NCI-H510A treated with DMSO at 0.1 percent for 48 hours (cell line): ENCODE data around the gene GADD45A.
A peak's percentile ranks its signal among the peaks of the same experiment; 100 is the strongest.

Experiments used
- DNase-seq: peaks from one replicate; lab custom pipeline; 2025; lab: John Stamatoyannopoulos, UW

Gene GADD45A

GRCh38 chr1:67689267-67690017, 4.4 kb downstream of the GADD45A start:
- no peak for DNase-seq

GRCh38 chr1:67690018-67690363, 5.0 kb downstream of the GADD45A start:
- no peak for DNase-seq

DNA sequence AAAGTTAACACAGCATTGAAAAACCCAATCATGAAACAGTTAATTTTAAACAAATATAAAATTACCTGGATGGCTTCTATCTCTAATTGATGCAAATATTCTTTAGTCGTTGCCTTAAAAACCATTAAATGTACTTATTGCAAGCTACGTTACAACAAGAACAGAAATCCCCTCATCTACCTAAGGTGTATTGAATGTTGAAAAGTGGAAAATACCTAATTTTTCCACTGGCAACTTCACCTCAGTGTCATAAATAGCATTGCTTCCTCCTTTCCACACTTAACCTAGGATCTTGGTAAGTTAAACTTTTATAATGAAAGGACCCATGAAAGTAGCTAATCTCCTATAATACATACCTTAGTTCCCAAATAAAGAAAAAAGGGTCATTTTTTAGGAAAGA, 5.4 kb downstream of the GADD45A start:
- DNase-seq = no peak

DNA sequence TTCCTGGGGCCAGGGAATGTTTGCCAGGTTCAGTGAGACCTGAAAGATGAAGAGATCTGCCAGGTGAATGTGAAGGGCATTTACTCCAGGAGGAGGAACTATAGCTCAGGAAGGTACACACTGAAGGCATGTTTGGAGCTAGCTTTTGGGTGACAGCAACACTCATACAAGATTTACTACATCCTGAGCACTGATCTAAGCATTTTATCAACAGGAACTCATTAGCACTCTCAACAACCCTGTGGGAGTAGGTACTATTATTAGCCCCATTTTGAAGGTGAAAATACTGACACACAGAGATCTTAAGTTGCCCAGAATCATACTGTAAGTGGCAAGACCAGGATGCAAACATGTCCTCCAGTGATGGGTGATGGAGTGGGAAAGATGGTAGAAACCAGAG, 6.7 kb downstream of the GADD45A start:
- peak; percentile 55 for DNase-seq

DNA sequence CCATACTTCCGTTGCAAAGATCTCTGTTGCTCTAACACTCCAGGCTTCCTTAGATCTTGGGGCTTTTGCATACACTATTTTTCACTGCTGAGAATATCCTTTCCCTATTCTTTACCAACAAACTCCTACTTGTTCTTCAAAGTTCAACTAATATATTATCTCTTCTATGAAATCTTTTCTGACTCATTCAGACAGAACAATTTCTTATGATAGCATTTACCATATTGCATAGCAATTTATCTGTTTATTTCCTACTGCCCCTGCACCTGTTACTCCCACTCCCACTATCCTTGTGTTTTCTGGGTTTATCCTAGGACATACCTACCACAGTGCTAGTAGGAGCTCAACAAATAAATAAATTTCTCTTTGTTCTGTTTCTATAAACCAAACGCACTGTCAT, 11.0 kb downstream of the GADD45A start:
- no peak for DNase-seq

DNA sequence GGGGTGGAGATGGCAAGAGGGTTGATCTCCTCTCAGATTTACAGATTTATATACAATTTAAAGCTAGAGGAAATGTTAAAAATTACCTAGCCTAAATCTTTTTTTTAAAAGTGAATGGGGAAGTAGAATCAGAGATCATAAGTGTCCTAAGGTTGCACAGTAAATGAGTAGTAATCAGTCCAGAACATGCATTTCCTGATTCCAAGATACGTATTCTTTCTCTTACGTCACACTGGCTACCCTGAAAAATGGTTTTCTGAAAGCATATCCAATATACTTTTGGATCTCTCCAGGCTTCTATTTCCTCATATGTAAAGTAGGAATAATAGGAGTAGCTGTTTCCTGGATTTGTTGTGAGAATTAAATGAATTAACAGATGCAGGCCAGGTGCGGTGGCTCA, 11.7 kb downstream of the GADD45A start:
- DNase-seq = no peak

DNA sequence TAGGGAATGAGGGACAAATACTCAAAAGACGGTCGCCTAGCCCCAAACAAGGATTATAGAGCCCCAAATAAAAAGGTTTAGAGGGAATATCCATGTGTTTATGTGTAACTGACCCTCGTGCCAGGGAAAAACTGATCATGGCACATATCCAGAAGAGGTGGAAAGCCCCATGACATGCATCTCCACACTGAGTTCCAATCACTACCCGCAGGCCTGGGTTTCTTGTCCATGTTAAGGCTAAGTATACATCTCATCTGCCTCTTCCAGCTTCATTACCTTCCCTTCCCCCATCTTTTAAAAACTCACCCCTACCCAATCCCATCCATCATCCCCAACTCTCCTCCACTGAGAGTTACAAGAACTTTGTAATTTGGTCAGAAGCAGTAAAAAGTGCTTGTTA, 15.2 kb downstream of the GADD45A start:
- DNase-seq = no peak

GRCh38 chr1:67700692-67701410, 15.8 kb downstream of the GADD45A start:
- peak; percentile 29 for DNase-seq

DNA sequence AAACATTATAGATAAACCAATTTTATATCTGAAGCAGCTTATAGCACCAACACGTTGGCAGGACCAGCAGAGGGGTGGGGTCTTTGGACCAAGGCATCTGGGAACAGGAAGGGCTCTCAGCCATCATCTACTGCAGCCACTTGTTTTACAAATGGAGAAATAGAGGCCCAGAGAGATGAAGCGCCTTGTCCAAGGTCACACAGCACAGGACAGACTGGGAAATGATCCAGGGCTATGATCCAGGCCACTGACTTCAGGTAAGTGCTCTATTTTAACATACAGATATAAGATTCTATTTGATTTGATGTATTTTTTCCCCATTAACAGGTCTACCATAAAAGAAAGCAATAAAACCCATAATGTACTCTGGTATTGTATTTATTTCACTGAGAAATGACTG, 16.9 kb downstream of the GADD45A start:
- DNase-seq = no peak

- DNase-seq = no peak
Measured at GRCh38 chr1:67704351-67704750, 19.4 kb downstream of the GADD45A start.

DNA sequence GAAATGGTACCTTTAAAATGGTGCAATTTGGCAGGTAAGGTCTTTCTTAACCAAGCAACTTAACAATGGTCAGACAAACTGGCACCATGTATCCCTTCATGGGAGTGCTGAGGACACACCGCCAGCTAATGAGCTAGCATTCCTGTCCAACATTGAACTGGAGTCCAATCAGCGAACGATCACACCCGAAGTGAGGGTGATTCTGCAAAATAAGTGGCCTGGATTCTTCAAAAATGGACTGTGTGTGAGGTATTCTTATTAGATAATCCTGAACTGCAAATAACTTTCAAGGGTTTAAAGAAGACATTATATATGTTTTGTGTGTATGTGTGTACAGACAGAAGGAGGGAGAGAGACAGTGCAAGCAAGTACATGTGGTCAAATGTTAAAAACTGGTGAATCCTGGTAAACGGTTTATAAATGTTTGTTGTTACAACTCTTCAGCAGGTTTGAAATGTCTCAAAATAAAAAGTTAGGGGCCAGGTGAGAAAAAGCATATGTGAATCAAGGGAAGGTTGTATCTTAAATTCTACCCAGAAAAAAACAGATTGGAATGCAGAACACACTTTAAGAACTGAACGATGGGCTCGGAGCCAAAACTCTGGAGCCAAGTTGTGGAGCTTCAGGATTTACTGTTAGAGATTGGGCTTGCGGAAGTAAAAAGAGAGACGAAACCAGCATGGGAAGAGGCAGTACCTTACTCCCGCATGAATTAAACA, 20.9 kb downstream of the GADD45A start:
- no peak for DNase-seq

GRCh38 chr1:67708606-67709005, 23.6 kb downstream of the GADD45A start:
- peak; percentile 31 for DNase-seq

GRCh38 chr1:67710417-67710816, 25.4 kb downstream of the GADD45A start:
- DNase-seq = no peak

GRCh38 chr1:67711158-67711854, 26.3 kb downstream of the GADD45A start:
- DNase-seq = no peak

DNA sequence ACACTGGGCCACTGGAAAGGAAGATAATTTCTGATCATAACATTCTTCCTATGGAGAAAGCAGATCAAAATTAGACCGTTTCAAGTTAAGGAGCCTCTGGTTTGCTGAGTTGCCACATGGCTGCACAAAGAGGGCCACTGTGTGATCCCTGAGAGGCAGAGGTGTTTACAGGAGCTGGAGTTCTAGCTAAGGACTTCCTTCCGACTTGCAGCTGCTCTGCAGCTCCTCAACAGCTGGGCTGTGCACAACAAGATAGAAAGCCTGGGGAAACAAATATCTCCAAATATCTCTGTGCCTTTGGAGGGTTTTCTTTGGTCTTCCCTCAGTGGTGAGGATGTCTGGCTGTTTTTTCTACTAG, 26.8 kb downstream of the GADD45A start:
- peak; percentile 78 for DNase-seq

DNA sequence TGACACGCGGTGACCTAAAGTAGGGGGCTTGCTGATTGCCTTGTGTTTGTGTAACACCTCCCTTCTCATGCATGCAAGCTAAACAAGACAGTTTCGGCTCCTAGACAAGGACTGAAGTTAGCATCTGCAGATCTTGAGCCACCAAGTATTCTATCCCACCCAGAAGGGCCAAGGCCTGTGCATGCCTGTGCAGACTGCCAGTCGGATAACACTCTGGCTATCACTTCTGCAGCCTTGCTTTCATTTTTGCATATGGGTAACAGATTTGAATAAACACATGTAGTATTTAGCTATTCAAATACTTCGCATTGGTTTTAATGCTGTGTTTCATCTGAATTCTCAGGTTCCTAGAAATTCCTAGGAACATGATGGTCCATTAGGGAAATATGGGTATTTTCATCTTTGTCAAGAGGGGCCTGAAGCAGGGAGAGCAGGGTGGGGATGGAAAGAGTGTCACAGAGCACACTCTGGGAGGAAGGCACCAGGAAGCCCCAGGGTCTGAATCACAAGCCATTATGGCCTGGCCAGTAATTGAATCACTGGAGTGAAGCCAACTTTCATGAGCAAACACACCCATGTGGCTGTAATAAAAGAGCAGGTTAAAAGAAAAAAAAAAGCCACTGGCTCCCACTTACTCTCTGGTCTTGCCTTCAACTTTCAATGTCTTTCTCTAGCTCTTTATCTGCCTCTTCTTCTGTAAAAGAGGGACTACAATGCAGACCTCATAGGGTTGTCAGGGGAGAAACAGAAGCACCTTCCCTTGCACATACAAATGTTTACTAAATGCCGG, 28.3 kb downstream of the GADD45A start:
- DNase-seq = peak; percentile 79

DNA sequence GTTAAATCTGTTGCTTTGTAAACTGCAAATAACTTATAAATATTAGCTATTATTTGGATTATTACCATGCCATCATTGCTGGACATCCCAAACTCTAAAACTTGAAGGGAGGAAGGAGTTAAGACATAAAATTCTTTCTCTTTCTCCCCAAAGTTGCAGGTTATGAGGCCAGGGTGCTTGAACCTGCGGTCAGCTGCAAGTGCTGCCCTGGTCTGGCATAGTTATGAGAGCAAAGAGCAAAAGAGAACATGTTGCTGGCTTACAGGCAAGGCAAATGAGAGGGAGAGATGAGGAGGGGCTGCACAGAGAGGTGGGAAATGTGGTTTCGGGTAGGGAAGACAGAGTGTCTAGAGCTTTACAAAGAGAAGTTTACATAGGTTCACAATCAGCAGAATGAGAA, 30.8 kb downstream of the GADD45A start:
- DNase-seq = no peak

- peak; percentile 14 for DNase-seq
Measured at GRCh38 chr1:67716800-67717199, 31.8 kb downstream of the GADD45A start.

- peak; percentile 42 for DNase-seq
Measured at GRCh38 chr1:67717876-67718275, 32.9 kb downstream of the GADD45A start.

- DNase-seq = no peak
Measured at GRCh38 chr1:67719329-67720196, 34.6 kb downstream of the GADD45A start.

- no peak for DNase-seq
Measured at GRCh38 chr1:67721112-67721511, 36.1 kb downstream of the GADD45A start.
